HepG2 (cell line): ENCODE measurements around the gene ARHGAP31. TPM values are rescaled to one million over a fixed set of nuclear protein-coding genes. Genes with fewer than 3 reads are reported as not detected.

ENCODE experiments used
- FOXA1 ChIP-seq, 2 experiments: fragments of 450-650 bp in 1 of 2; sonication (generic) in 1 of 2; formaldehyde crosslinking in 1 of 2; IDR thresholded peaks; 2 replicates each; pipeline versions ENCODE4 v1.4.0 to v1.6.1; 2016 to 2020; ENCODE audit warnings: missing genetic modification reagents in 1 of 2
- HNF4G ChIP-seq, 2 experiments: sonication (generic) in 1 of 2; formaldehyde crosslinking in 1 of 2; IDR thresholded peaks; 2 replicates each; pipeline versions ENCODE4 v1.4.0 to v1.6.1; 2011 to 2020; ENCODE audit warnings: borderline replicate concordance in 2 of 2, low read depth in 2 of 2, mild to moderate bottlenecking in 2 of 2, low read length in 1 of 2, missing genetic modification reagents in 1 of 2, moderate library complexity in 1 of 2
- HNRNPLL ChIP-seq: fragments of 200-400 bp; formaldehyde crosslinking; IDR thresholded peaks from 2 replicates; pipeline ENCODE4 v1.6.1; 2017; ENCODE audit warnings: mild to moderate bottlenecking, low read depth, low read length; ENCODE audit not compliant: poor library complexity, severe bottlenecking
- KLF13 ChIP-seq: sonication (generic); formaldehyde crosslinking; IDR thresholded peaks from 2 replicates; pipeline ENCODE4 v1.4.0; 2020; ENCODE audit warnings: mild to moderate bottlenecking, missing genetic modification reagents
- KLF16 ChIP-seq, 2 experiments: sonication (generic) in 1 of 2; formaldehyde crosslinking in 1 of 2; IDR thresholded peaks; 2 replicates each; pipeline versions ENCODE4 v1.6.1 to v1.8.0; 2016 to 2023; ENCODE audit warnings: missing genetic modification reagents in 2 of 2, missing compliant biosample characterization in 1 of 2
- MED13 ChIP-seq: sonication (generic); formaldehyde crosslinking; IDR thresholded peaks from 2 replicates; pipeline ENCODE4 v1.5.0; 2020; ENCODE audit warnings: missing genetic modification reagents
- MTF1 ChIP-seq: sonication (generic); formaldehyde crosslinking; IDR thresholded peaks from 2 replicates; pipeline ENCODE4 v1.5.0; 2020; ENCODE audit warnings: missing genetic modification reagents
- NFKB2 ChIP-seq: sonication (generic); formaldehyde crosslinking; IDR thresholded peaks from 2 replicates; pipeline ENCODE4 v1.4.0; 2020; ENCODE audit warnings: missing genetic modification reagents, borderline replicate concordance
- PPARG ChIP-seq: conservative IDR thresholded peaks from 2 replicates; pipeline ENCODE4 v1.6.1; 2016; ENCODE audit warnings: missing biosample characterization, missing genetic modification reagents
- PRDM4 ChIP-seq: sonication (generic); formaldehyde crosslinking; IDR thresholded peaks from 2 replicates; pipeline ENCODE4 v1.9.0; 2021; ENCODE audit warnings: missing genetic modification reagents, borderline replicate concordance
- RFX5 ChIP-seq: IDR thresholded peaks from 2 replicates; pipeline ENCODE4 v1.6.1; 2011; ENCODE audit warnings: low read depth, low read length, improper control_type of control experiment
- SRSF1 ChIP-seq: fragments of 200-400 bp; formaldehyde crosslinking; optimal IDR thresholded peaks from 2 replicates; pipeline ENCODE3; 2017; ENCODE audit warnings: mild to moderate bottlenecking, low read depth, low read length, moderate library complexity
- TOE1 ChIP-seq: sonication (generic); formaldehyde crosslinking; IDR thresholded peaks from 2 replicates; pipeline ENCODE4 v1.4.0; 2020; ENCODE audit warnings: mild to moderate bottlenecking, missing genetic modification reagents
- XBP1 ChIP-seq: sonication (generic); formaldehyde crosslinking; IDR thresholded peaks from 2 replicates; pipeline ENCODE4 v1.5.0; 2020; ENCODE audit warnings: missing genetic modification reagents
- ZBTB3 ChIP-seq: sonication (generic); formaldehyde crosslinking; IDR thresholded peaks from 2 replicates; pipeline ENCODE4 v1.4.0; 2020; ENCODE audit warnings: low read depth, mild to moderate bottlenecking, moderate library complexity, missing genetic modification reagents, borderline replicate concordance
- ZFX ChIP-seq: sonication (generic); formaldehyde crosslinking; IDR thresholded peaks from 2 replicates; pipeline ENCODE4 v1.4.0; 2020; ENCODE audit warnings: mild to moderate bottlenecking, low read depth, missing genetic modification reagents, moderate library complexity
- ZIK1 ChIP-seq: sonication (generic); formaldehyde crosslinking; IDR thresholded peaks from 2 replicates; pipeline ENCODE4 v1.5.0; 2020; ENCODE audit warnings: mild to moderate bottlenecking, low read depth, missing genetic modification reagents, borderline replicate concordance
- ZNF3 ChIP-seq: IDR thresholded peaks from 2 replicates; pipeline ENCODE4 v1.7.0; 2017; ENCODE audit warnings: inconsistent platforms
- ZNF30 ChIP-seq: sonication (generic); formaldehyde crosslinking; IDR thresholded peaks from 2 replicates; pipeline ENCODE4 v1.5.0; 2020; ENCODE audit warnings: mild to moderate bottlenecking, missing genetic modification reagents
- polyA plus RNA-seq, 8 experiments: library from polyadenylated mRNA; depleted of rRNA in 3 of 8; stranded (reverse) in 7 of 8; unstranded in 1 of 8; fragments of >200 nt; fragmentation: Illumina TruSeq in 4 of 8; extraction: Trizol in 4 of 8; gene quantifications; 2 replicates each; pipeline versions ENCODE4 v1.2.1 to v1.2.3, GENCODE V29; 2011 to 2016; ENCODE audit warnings: low read depth in 4 of 8, missing spikeins in 1 of 8, mixed read lengths in 1 of 8; ENCODE audit not compliant: insufficient read depth in 1 of 8
- total RNA-seq, 5 experiments: library from RNA; depleted of rRNA; stranded (reverse); fragments of >200 nt; fragmentation: Illumina TruSeq; extraction: Trizol; gene quantifications; 2 replicates each; pipeline ENCODE4 v1.2.3, GENCODE V29; 2016; ENCODE audit warnings: low read depth in 1 of 5
- TF ChIP-seq, protein P1 (sequence below): sonication (generic); formaldehyde crosslinking; IDR thresholded peaks from 2 replicates; pipeline ENCODE4 v1.4.0; 2020; ENCODE audit warnings: missing genetic modification reagents

The ARHGAP31 gene
- total and polyA plus RNA-seq, 2 of the 13 experiments (the other 11 are each of a cell fraction or from before 2014, with no cell fraction given) = not detected

GRCh38 chr3:119463171-119464169 is 169.3 kb downstream of the ARHGAP31 start, which contains the start of gene TMEM39A (continued):
- TF ChIP-seq, protein P1, sequence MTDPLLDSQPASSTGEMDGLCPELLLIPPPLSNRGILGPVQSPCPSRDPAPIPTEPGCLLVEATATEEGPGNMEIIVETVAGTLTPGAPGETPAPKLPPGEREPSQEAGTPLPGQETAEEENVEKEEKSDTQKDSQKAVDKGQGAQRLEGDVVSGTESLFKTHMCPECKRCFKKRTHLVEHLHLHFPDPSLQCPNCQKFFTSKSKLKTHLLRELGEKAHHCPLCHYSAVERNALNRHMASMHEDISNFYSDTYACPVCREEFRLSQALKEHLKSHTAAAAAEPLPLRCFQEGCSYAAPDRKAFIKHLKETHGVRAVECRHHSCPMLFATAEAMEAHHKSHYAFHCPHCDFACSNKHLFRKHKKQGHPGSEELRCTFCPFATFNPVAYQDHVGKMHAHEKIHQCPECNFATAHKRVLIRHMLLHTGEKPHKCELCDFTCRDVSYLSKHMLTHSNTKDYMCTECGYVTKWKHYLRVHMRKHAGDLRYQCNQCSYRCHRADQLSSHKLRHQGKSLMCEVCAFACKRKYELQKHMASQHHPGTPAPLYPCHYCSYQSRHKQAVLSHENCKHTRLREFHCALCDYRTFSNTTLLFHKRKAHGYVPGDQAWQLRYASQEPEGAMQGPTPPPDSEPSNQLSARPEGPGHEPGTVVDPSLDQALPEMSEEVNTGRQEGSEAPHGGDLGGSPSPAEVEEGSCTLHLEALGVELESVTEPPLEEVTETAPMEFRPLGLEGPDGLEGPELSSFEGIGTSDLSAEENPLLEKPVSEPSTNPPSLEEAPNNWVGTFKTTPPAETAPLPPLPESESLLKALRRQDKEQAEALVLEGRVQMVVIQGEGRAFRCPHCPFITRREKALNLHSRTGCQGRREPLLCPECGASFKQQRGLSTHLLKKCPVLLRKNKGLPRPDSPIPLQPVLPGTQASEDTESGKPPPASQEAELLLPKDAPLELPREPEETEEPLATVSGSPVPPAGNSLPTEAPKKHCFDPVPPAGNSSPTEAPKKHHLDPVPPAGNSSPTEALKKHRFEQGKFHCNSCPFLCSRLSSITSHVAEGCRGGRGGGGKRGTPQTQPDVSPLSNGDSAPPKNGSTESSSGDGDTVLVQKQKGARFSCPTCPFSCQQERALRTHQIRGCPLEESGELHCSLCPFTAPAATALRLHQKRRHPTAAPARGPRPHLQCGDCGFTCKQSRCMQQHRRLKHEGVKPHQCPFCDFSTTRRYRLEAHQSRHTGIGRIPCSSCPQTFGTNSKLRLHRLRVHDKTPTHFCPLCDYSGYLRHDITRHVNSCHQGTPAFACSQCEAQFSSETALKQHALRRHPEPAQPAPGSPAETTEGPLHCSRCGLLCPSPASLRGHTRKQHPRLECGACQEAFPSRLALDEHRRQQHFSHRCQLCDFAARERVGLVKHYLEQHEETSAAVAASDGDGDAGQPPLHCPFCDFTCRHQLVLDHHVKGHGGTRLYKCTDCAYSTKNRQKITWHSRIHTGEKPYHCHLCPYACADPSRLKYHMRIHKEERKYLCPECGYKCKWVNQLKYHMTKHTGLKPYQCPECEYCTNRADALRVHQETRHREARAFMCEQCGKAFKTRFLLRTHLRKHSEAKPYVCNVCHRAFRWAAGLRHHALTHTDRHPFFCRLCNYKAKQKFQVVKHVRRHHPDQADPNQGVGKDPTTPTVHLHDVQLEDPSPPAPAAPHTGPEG (CRISPR knock-in tag) = no peak; the same call in 1 of the 2 replicates
- peak; percentile 45; the same call in 1 of the 2 replicates for TF ChIP-seq PPARG (CRISPR knock-in tag)
- TF ChIP-seq MTF1 (CRISPR knock-in tag) = no peak
- TF ChIP-seq FOXA1 (IDR thresholded peaks at IDR 0.05) = no peak
- 0 out of 2 replicates have a peak, but pooled peaks have one; percentile 7 for TF ChIP-seq FOXA1 (CRISPR knock-in tag; IDR thresholded peaks at IDR 0.05)
- TF ChIP-seq NFKB2 (CRISPR knock-in tag) = peak; percentile 61; the same call in 1 of the 2 replicates
- no peak for TF ChIP-seq HNF4G (IDR thresholded peaks at IDR 0.05; ENCODE audit: borderline replicate concordance, low read depth, low read length)
- 0 out of 2 replicates have a peak, but pooled peaks have one; percentile 48 for TF ChIP-seq HNF4G (CRISPR knock-in tag; IDR thresholded peaks at IDR 0.05; ENCODE audit: borderline replicate concordance, low read depth)
- TF ChIP-seq ZFX (CRISPR knock-in tag) = peak; percentile 78
- no peak for TF ChIP-seq ZNF30 (CRISPR knock-in tag)
- TF ChIP-seq XBP1 (CRISPR knock-in tag) = peak; percentile 98
- no peak for TF ChIP-seq ZBTB3 (CRISPR knock-in tag)
- peak; percentile 76 for TF ChIP-seq TOE1 (CRISPR knock-in tag)
- peak; percentile 85 for TF ChIP-seq SRSF1
- no peak for TF ChIP-seq MED13 (CRISPR knock-in tag)
- peak; percentile 67; the same call in 1 of the 2 replicates for TF ChIP-seq RFX5
- TF ChIP-seq PRDM4 (CRISPR knock-in tag) = no peak
- peak; percentile 73 for TF ChIP-seq HNRNPLL
- peak; percentile 39; the same call in 1 of the 2 replicates for TF ChIP-seq ZIK1 (CRISPR knock-in tag)
- TF ChIP-seq ZNF3 = no peak; the same call in 1 of the 2 replicates
- peak in 1 of 2 experiments; percentile 88; a peak in 2 of 4 replicates for TF ChIP-seq KLF16 (CRISPR knock-in tag; IDR thresholded peaks at IDR 0.05)
- no peak for TF ChIP-seq KLF13 (CRISPR knock-in tag)
